Dendritic cell treated with granulocyte-macrophage colony-stimulating factor and Interleukin-4, amounts not matched to agents 40 ng/mL and 50 ng/mL, for 4 days (primary cell): Measurements from ENCODE around the gene MAP3K13.
A peak's percentile ranks its signal among the peaks of the same experiment; 100 is the strongest.

Experiments
- H3K27ac Mint-ChIP-seq: one replicate; pipeline ENCODE4 v1.8.0; 2022; ENCODE audit warnings: mild to moderate bottlenecking, mixed read lengths
- H3K27me3 Mint-ChIP-seq: one replicate; pipeline ENCODE4 v1.8.0; 2022; ENCODE audit warnings: mild to moderate bottlenecking, mixed read lengths
- H3K36me3 Mint-ChIP-seq: one replicate; pipeline ENCODE4 v1.8.0; 2022; ENCODE audit warnings: low read depth, mixed read lengths
- H3K4me1 Mint-ChIP-seq: one replicate; pipeline ENCODE4 v1.8.0; 2022; ENCODE audit warnings: low read depth, mixed read lengths
- H3K4me3 Mint-ChIP-seq: one replicate; pipeline ENCODE4 v1.8.0; 2022; ENCODE audit warnings: mild to moderate bottlenecking, moderate library complexity, mixed read lengths
- H3K9me3 Mint-ChIP-seq: one replicate; pipeline ENCODE4 v1.8.0; 2022; ENCODE audit warnings: mixed read lengths
- intact Hi-C: fragments of 100-400 bp; cut with micrococcal nuclease; formaldehyde crosslinking; loops from one replicate; pipeline ENCODE4 v1.15.0; 2022

Gene MAP3K13

GRCh38 chr3:185362850-185363661 lies at the start of gene MAP3K13:
MAP3K13 (plus strand) TSS chr3:185363136; CDS start chr3:185428582, 65,446 bp downstream.
- peak within 1 kb of the TSS; percentile 85 for H3K4me3 Mint-ChIP-seq
- H3K4me1 Mint-ChIP-seq, result peaks cover 20% of the 10 kb centered on the region
- intact Hi-C loops, result no loop called here
- peak within 1 kb of the TSS; percentile 44 for H3K27ac Mint-ChIP-seq
- H3K27me3 Mint-ChIP-seq, result peaks cover 27% of the 10 kb centered on the region
- peaks cover 8% of the 10 kb centered on the region for H3K9me3 Mint-ChIP-seq
- no peaks in the 10 kb centered on the region for H3K36me3 Mint-ChIP-seq

GRCh38 chr3:185313693-185314246 lies 49.2 kb upstream of the MAP3K13 start:
- intact Hi-C loops, result no loop called here
- Mint-ChIP-seq H3K27ac (no peak overlapping the region), H3K4me1 (peaks cover 25% of the 10 kb centered on the region), H3K9me3 (peaks cover 21% of the 10 kb centered on the region), H3K27me3 (no peaks in the 10 kb centered on the region), H3K36me3 (peaks cover 19% of the 10 kb centered on the region), H3K4me3 (no peak overlapping the region)

- intact Hi-C loops, result no loop called here
- peaks cover 20% of the 10 kb centered on the region for H3K4me1 Mint-ChIP-seq
- H3K27ac Mint-ChIP-seq, result peak overlapping the region; percentile 84
- no peaks in the 10 kb centered on the region for H3K27me3 Mint-ChIP-seq
- H3K4me3 Mint-ChIP-seq, result peak overlapping the region; percentile 60
- H3K36me3 Mint-ChIP-seq, result no peaks in the 10 kb centered on the region
- no peaks in the 10 kb centered on the region for H3K9me3 Mint-ChIP-seq
Observed at GRCh38 chr3:185316740-185317412, 46.1 kb upstream of the MAP3K13 start.

- Mint-ChIP-seq H3K4me1 (peaks cover 22% of the 10 kb centered on the region), H3K9me3 (no peaks in the 10 kb centered on the region), H3K36me3 (no peaks in the 10 kb centered on the region), H3K27me3 (no peaks in the 10 kb centered on the region), H3K27ac (peak overlapping the region; percentile 84), H3K4me3 (no peak overlapping the region)
- intact Hi-C loops, result no loop called here
Observed at GRCh38 chr3:185317674-185318073, 45.3 kb upstream of the MAP3K13 start.

- no peaks in the 10 kb centered on the region for H3K36me3 Mint-ChIP-seq
- no peak overlapping the region for H3K4me3 Mint-ChIP-seq
- peaks cover 23% of the 10 kb centered on the region for H3K4me1 Mint-ChIP-seq
- H3K9me3 Mint-ChIP-seq, result no peaks in the 10 kb centered on the region
- no peak overlapping the region for H3K27ac Mint-ChIP-seq
- H3K27me3 Mint-ChIP-seq, result no peaks in the 10 kb centered on the region
- intact Hi-C loops, result no loop called here
Observed at GRCh38 chr3:185318141-185318540, 44.8 kb upstream of the MAP3K13 start.

GRCh38 chr3:185319801-185320200 lies 43.1 kb upstream of the MAP3K13 start:
- no peaks in the 10 kb centered on the region for H3K36me3 Mint-ChIP-seq
- H3K27me3 Mint-ChIP-seq, result no peaks in the 10 kb centered on the region
- intact Hi-C loops, result no loop called here
- no peak overlapping the region for H3K4me3 Mint-ChIP-seq
- H3K27ac Mint-ChIP-seq, result no peak overlapping the region
- H3K4me1 Mint-ChIP-seq, result peaks cover 24% of the 10 kb centered on the region
- H3K9me3 Mint-ChIP-seq, result no peaks in the 10 kb centered on the region

GRCh38 chr3:185320949-185321348 lies 42.0 kb upstream of the MAP3K13 start:
- H3K4me1 Mint-ChIP-seq, result peaks cover 29% of the 10 kb centered on the region
- no peaks in the 10 kb centered on the region for H3K36me3 Mint-ChIP-seq
- no peaks in the 10 kb centered on the region for H3K27me3 Mint-ChIP-seq
- peaks cover 6% of the 10 kb centered on the region for H3K9me3 Mint-ChIP-seq
- intact Hi-C loops, result no loop called here
- H3K27ac Mint-ChIP-seq, result no peak overlapping the region
- H3K4me3 Mint-ChIP-seq, result no peak overlapping the region

GRCh38 chr3:185322101-185322719 lies 40.7 kb upstream of the MAP3K13 start:
- Mint-ChIP-seq H3K4me1 (peaks cover 26% of the 10 kb centered on the region), H3K4me3 (no peak overlapping the region), H3K27me3 (no peaks in the 10 kb centered on the region), H3K9me3 (peaks cover 8% of the 10 kb centered on the region), H3K36me3 (no peaks in the 10 kb centered on the region), H3K27ac (peak overlapping the region; percentile 52)
- intact Hi-C loops, result no loop called here

- peak overlapping the region; percentile 22 for H3K27ac Mint-ChIP-seq
- intact Hi-C loops, result no loop called here
- H3K4me1 Mint-ChIP-seq, result peaks cover 38% of the 10 kb centered on the region
- no peak overlapping the region for H3K4me3 Mint-ChIP-seq
- H3K36me3 Mint-ChIP-seq, result no peaks in the 10 kb centered on the region
- H3K27me3 Mint-ChIP-seq, result no peaks in the 10 kb centered on the region
- peaks cover 8% of the 10 kb centered on the region for H3K9me3 Mint-ChIP-seq
Observed at GRCh38 chr3:185325946-185326791, 36.8 kb upstream of the MAP3K13 start.

- Mint-ChIP-seq H3K27ac (no peak overlapping the region), H3K27me3 (no peaks in the 10 kb centered on the region), H3K9me3 (peaks cover 8% of the 10 kb centered on the region), H3K4me1 (peaks cover 42% of the 10 kb centered on the region), H3K4me3 (no peak overlapping the region), H3K36me3 (no peaks in the 10 kb centered on the region)
- intact Hi-C loops, result no loop called here
Observed at GRCh38 chr3:185327062-185327461, 35.9 kb upstream of the MAP3K13 start.

GRCh38 chr3:185328324-185329004 lies 34.5 kb upstream of the MAP3K13 start:
- Mint-ChIP-seq H3K9me3 (peaks cover 8% of the 10 kb centered on the region), H3K27me3 (no peaks in the 10 kb centered on the region), H3K27ac (no peak overlapping the region), H3K36me3 (no peaks in the 10 kb centered on the region), H3K4me1 (peaks cover 43% of the 10 kb centered on the region), H3K4me3 (no peak overlapping the region)
- intact Hi-C loops, result no loop called here

- H3K36me3 Mint-ChIP-seq, result no peaks in the 10 kb centered on the region
Observed at GRCh38 chr3:185330238-185330637, 32.7 kb upstream of the MAP3K13 start.

GRCh38 chr3:185330644-185331043 lies 32.3 kb upstream of the MAP3K13 start:
- Mint-ChIP-seq H3K27me3 (no peaks in the 10 kb centered on the region), H3K4me3 (no peak overlapping the region), H3K4me1 (peaks cover 35% of the 10 kb centered on the region), H3K27ac (peak overlapping the region; percentile 93), H3K9me3 (peaks cover 5% of the 10 kb centered on the region), H3K36me3 (no peaks in the 10 kb centered on the region)
- intact Hi-C loops, result loop anchor here (2.0 kb wide), 1 partner anchor 22 kb away; no protein-coding TSS in a partner anchor

More at GRCh38 chr3:185330238-185330637, 32.7 kb upstream of the MAP3K13 start:
- Mint-ChIP-seq H3K9me3 (peaks cover 8% of the 10 kb centered on the region), H3K27ac (peak overlapping the region; percentile 93), H3K4me1 (peaks cover 37% of the 10 kb centered on the region), H3K4me3 (peak overlapping the region; percentile 27), H3K27me3 (no peaks in the 10 kb centered on the region)
- intact Hi-C loops, result loop anchor here (2.0 kb wide), 1 partner anchor 21 kb away; no protein-coding TSS in a partner anchor
